ENCODE measurements around the gene RIOX2. TPM values are rescaled to one million over a fixed set of nuclear protein-coding genes. Genes with fewer than 3 reads are reported as not detected.

RIOX2 gene
- 17.7 and 27.4 TPM in 2 replicates for total RNA-seq (ENCODE audit: low replicate concordance)

DNA sequence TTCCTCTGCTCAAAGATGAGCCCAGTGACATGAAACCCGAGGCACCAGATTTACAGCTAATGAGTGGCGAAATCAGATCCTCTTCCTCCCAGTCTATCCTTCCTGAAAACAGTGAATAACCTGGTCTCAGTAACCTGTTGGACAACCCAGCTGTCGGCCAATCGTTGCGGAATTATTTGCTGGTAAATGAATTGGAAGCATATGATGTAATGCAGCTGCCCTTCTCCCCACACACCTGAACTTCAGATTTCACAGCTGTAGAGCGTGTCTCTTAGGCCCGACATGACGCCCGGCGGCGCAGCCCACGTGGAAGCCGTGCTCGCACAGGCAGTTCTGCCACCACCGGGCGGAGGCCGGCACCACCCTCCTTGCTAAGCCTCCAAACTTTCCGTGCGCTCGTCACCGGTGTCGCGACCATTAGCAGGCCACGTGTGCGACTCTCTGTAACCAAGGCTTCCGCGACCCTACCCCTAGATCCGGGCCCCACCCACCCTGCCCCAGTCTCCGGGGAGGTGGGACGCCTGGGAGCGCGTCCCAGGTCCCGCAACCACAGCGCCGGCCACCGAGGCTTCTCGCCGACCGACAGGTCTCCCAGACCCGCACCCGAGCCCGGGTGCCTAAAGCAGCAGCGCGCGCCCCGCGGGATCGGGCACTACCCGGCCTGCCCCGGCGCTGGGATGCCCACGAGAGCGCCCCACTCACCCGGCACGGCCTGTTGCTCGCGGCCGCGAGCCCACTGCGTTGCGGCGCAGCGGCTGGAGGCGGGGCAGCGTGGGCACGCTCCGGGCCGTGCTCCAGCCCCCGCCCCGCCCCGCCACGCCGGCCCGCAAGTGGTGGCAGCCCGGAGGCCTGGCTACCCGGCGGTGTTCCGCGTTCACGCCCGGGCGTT lies at the start of gene RIOX2:
Gene RIOX2 (minus strand): TSS at position 753 of the 889 bp plus-strand sequence. CDS start 4,838 bp downstream, outside the sequence.

Other genes starting within 250 kb of the RIOX2 start
- 6.6 and 7.1 TPM in 2 replicates for gene ARL6, start 207.7 kb downstream of the RIOX2 start, total RNA-seq (ENCODE audit: low replicate concordance)
- 15.0 and 16.9 TPM in 2 replicates for gene CRYBG3, start 150.4 kb downstream of the RIOX2 start, total RNA-seq (ENCODE audit: low replicate concordance)
- gene GABRR3, start 62.9 kb upstream of the RIOX2 start, total RNA-seq (ENCODE audit: low replicate concordance), result not detected in 2 replicates
- not detected in 2 replicates for gene OR5AC2, start 114.7 kb upstream of the RIOX2 start, total RNA-seq (ENCODE audit: low replicate concordance)
- not detected in 2 replicates for gene OR5H1, start 158.3 kb upstream of the RIOX2 start, total RNA-seq (ENCODE audit: low replicate concordance)
- not detected in 2 replicates for gene OR5H14, start 175.0 kb upstream of the RIOX2 start, total RNA-seq (ENCODE audit: low replicate concordance)
- not detected in 2 replicates for gene OR5H15, start 194.3 kb upstream of the RIOX2 start, total RNA-seq (ENCODE audit: low replicate concordance)

Data from smooth muscle cell of the coronary artery (primary cell).